H1 (cell line): ENCODE measurements around the gene RUVBL1. TPM values are rescaled to one million over a fixed set of nuclear protein-coding genes. Genes with fewer than 3 reads are reported as not detected.

Experiments
- CTCF ChIA-PET: fragments of 300-600 bp; sonication (Branson Sonifier 250); formaldehyde crosslinking; loops from one replicate; lab custom pipeline; 2021; ENCODE audit not compliant: partially characterized antibody; lab: Charles Lee
- POLR2A ChIA-PET: fragments of 300-600 bp; sonication (Branson Sonifier 250); formaldehyde crosslinking; loops from one replicate; lab custom pipeline; 2021; ENCODE audit warnings: inconsistent platforms; ENCODE audit not compliant: partially characterized antibody; lab: Charles Lee
- DNase-seq, 2 experiments: peaks; one replicate each; pipeline versions ENCODE4 v3.0.0 to v3.0.0-alpha.2; 2010 to 2022; ENCODE audit warnings: low spot score in 2 of 2, low read depth in 1 of 2, mixed read lengths in 1 of 2
- FAIRE-seq: peaks from 2 replicates; lab custom pipeline; 2011; peaks lifted over from hg19 to GRCh38; lab: Jason Lieb, UNC
- H2AFZ ChIP-seq: 2 replicates; pipeline ENCODE4 v1.8.1; 2012; ENCODE audit warnings: low read length, inconsistent platforms
- H2AK5ac ChIP-seq: 2 replicates; pipeline ENCODE4 v1.6.1; 2013; ENCODE audit warnings: low read depth, low read length
- H2BK120ac ChIP-seq: replicated peaks from 2 replicates; pipeline ENCODE3; 2013; ENCODE audit warnings: low read depth, low read length, inconsistent platforms
- H2BK12ac ChIP-seq: 2 replicates; pipeline ENCODE4 v1.6.1; 2013; ENCODE audit warnings: low read depth, low read length
- H2BK15ac ChIP-seq: 2 replicates; pipeline ENCODE4 v1.6.1; 2013; ENCODE audit warnings: low read length
- H2BK20ac ChIP-seq: 2 replicates; pipeline ENCODE4 v1.6.1; 2013; ENCODE audit warnings: low read length
- H2BK5ac ChIP-seq: 2 replicates; pipeline ENCODE4 v1.6.1; 2013; ENCODE audit warnings: low read depth, low read length
- H3K14ac ChIP-seq: 2 replicates; pipeline ENCODE4 v1.6.1; 2013; ENCODE audit warnings: inconsistent platforms; ENCODE audit not compliant: insufficient read length
- H3K18ac ChIP-seq: 2 replicates; pipeline ENCODE4 v1.6.1; 2013; ENCODE audit warnings: low read length; ENCODE audit errors: extremely low read depth
- H3K23ac ChIP-seq: 2 replicates; pipeline ENCODE4 v1.6.1; 2013; ENCODE audit warnings: inconsistent platforms; ENCODE audit not compliant: insufficient read length
- H3K23me2 ChIP-seq: 2 replicates; pipeline ENCODE4 v1.6.1; 2013; ENCODE audit warnings: low read depth, low read length
- H3K27ac ChIP-seq: 2 replicates; pipeline ENCODE4 v1.6.1; 2011; ENCODE audit warnings: low read depth, low read length, inconsistent platforms
- H3K27me3 ChIP-seq, 4 experiments: replicated peaks in 1 of 4; 1 replicate in 1 of 4; 2 replicates in 3 of 4; pipeline versions ENCODE4 v1.6.1 to v1.8.1; 2011 to 2013; ENCODE audit warnings: low read length in 3 of 4, mild to moderate bottlenecking in 3 of 4, inconsistent platforms in 2 of 4, mixed read lengths in 2 of 4, moderate library complexity in 1 of 4; ENCODE audit not compliant: control insufficient read depth in 3 of 4, insufficient read depth in 3 of 4; ENCODE audit errors: extremely low read depth in 1 of 4
- H3K36me3 ChIP-seq, 4 experiments: 2 replicates each; pipeline versions ENCODE4 v1.6.1 to v1.8.1; 2011 to 2013; ENCODE audit warnings: mild to moderate bottlenecking in 4 of 4, low read length in 3 of 4, moderate library complexity in 2 of 4, control low read depth in 1 of 4, inconsistent platforms in 1 of 4; ENCODE audit not compliant: insufficient read depth in 4 of 4, control insufficient read depth in 2 of 4
- H3K4ac ChIP-seq: replicated peaks from 2 replicates; pipeline ENCODE3; 2013; ENCODE audit warnings: low read length, low read depth, mixed read lengths, inconsistent platforms; ENCODE audit not compliant: insufficient read length
- H3K4me1 ChIP-seq, 4 experiments: replicated peaks in 1 of 4; 1 replicate in 1 of 4; 2 replicates in 3 of 4; pipeline versions ENCODE4 v1.6.1 to v1.8.1; 2011 to 2013; ENCODE audit warnings: low read length in 3 of 4, inconsistent platforms in 2 of 4, mixed read lengths in 1 of 4; ENCODE audit not compliant: insufficient read depth in 4 of 4, control insufficient read depth in 3 of 4
- H3K4me2 ChIP-seq, 2 experiments: 2 replicates each; pipeline versions ENCODE4 v1.6.1 to v1.8.1; 2011 to 2013; ENCODE audit warnings: low read depth in 2 of 2, low read length in 2 of 2, control low read depth in 1 of 2, inconsistent platforms in 1 of 2, mild to moderate bottlenecking in 1 of 2; ENCODE audit not compliant: insufficient read depth in 1 of 2
- H3K4me3 ChIP-seq, 4 experiments: fragments of 200-600, 300-600 bp in 1 of 4; sonication (generic), shearing (Covaris generic), sonication (Bioruptor Twin) in 1 of 4; 2 replicates each; pipeline versions ENCODE4 v1.5.1 to v1.8.1; 2011 to 2016; ENCODE audit warnings: low read length in 4 of 4, low read depth in 3 of 4, control low read depth in 2 of 4, inconsistent platforms in 2 of 4, mild to moderate bottlenecking in 2 of 4, mixed read lengths in 1 of 4, moderate library complexity in 1 of 4; ENCODE audit not compliant: insufficient read depth in 2 of 4; ENCODE audit errors: extremely low read depth in 1 of 4
- H3K56ac ChIP-seq: replicated peaks from 2 replicates; pipeline ENCODE3; 2013; ENCODE audit warnings: low read depth, mild to moderate bottlenecking, mixed read lengths, low read length, inconsistent platforms; ENCODE audit not compliant: insufficient read length
- H3K79me1 ChIP-seq: 2 replicates; pipeline ENCODE4 v1.6.1; 2013; ENCODE audit warnings: low read depth, low read length, control low read depth
- H3K79me2 ChIP-seq, 2 experiments: 2 replicates each; pipeline versions ENCODE4 v1.6.1 to v1.8.1; 2012 to 2013; ENCODE audit warnings: low read length in 2 of 2, mild to moderate bottlenecking in 2 of 2, inconsistent platforms in 1 of 2; ENCODE audit not compliant: insufficient read depth in 2 of 2, control insufficient read depth in 1 of 2
- H3K9ac ChIP-seq, 4 experiments: replicated peaks in 1 of 4; 1 replicate in 1 of 4; 2 replicates in 3 of 4; pipeline versions ENCODE4 v1.6.1 to v1.8.1; 2011 to 2013; ENCODE audit warnings: low read depth in 3 of 4, low read length in 3 of 4, control low read depth in 2 of 4, mild to moderate bottlenecking in 2 of 4, moderate library complexity in 2 of 4, inconsistent platforms in 1 of 4; ENCODE audit errors: extremely low read depth in 1 of 4
- H3K9me3 ChIP-seq, 2 experiments: 2 replicates each; pipeline versions ENCODE4 v1.6.1 to v1.8.1; 2012 to 2013; ENCODE audit warnings: mild to moderate bottlenecking in 2 of 2, moderate library complexity in 2 of 2, control low read depth in 1 of 2, inconsistent platforms in 1 of 2, low read depth in 1 of 2, low read length in 1 of 2, mixed read lengths in 1 of 2; ENCODE audit not compliant: insufficient read depth in 2 of 2
- H4K20me1 ChIP-seq, 2 experiments: replicated peaks in 1 of 2; 2 replicates each; pipeline versions ENCODE3 to v1.8.1; 2011 to 2013; ENCODE audit warnings: inconsistent platforms in 2 of 2, low read length in 2 of 2, mild to moderate bottlenecking in 1 of 2; ENCODE audit not compliant: insufficient read depth in 2 of 2, control insufficient read depth in 1 of 2
- H4K5ac ChIP-seq: 2 replicates; pipeline ENCODE4 v1.6.1; 2013; ENCODE audit warnings: low read length, low read depth, mixed read lengths, inconsistent platforms; ENCODE audit not compliant: insufficient read length
- H4K8ac ChIP-seq: 2 replicates; pipeline ENCODE4 v1.8.0; 2013; ENCODE audit warnings: mild to moderate bottlenecking, moderate library complexity, low read length, inconsistent platforms; ENCODE audit not compliant: insufficient read depth; ENCODE audit errors: extremely low read depth
- H4K91ac ChIP-seq: replicated peaks from 2 replicates; pipeline ENCODE3; 2013; ENCODE audit warnings: low read length, mixed read lengths, inconsistent platforms; ENCODE audit not compliant: insufficient read length
- EZH2 ChIP-seq: fragments of 200-600 bp; sonication (generic); IDR thresholded peaks from 2 replicates; pipeline ENCODE4 v1.7.1; 2012; ENCODE audit warnings: low read depth, mild to moderate bottlenecking, moderate library complexity, low read length, inconsistent platforms; ENCODE audit not compliant: severe bottlenecking
- RAD21 ChIP-seq, 2 experiments: IDR thresholded peaks in 1 of 2; conservative IDR thresholded peaks in 1 of 2; 2 replicates each; pipeline ENCODE4 v1.6.1; 2011; ENCODE audit warnings: low read depth in 2 of 2, low read length in 2 of 2, improper control_type of control experiment in 1 of 2, inconsistent platforms in 1 of 2, mild to moderate bottlenecking in 1 of 2, moderate library complexity in 1 of 2
- TAF1 ChIP-seq: IDR thresholded peaks from 2 replicates; pipeline ENCODE4 v1.6.1; 2011; ENCODE audit warnings: mild to moderate bottlenecking, low read depth, low read length
- WGBS, 2 experiments: shearing (Covaris generic) in 1 of 2; methylation state at CpG; one replicate each; pipeline versions ENCODE4 v1.1.6 to v1.1.7; 2013 to 2015; ENCODE audit warnings: low lambda C conversion rate in 2 of 2, mixed read lengths in 2 of 2, inconsistent platforms in 1 of 2, low coverage in 1 of 2, missing lambda C conversion rate in 1 of 2; ENCODE audit not compliant: insufficient replicate concordance in 2 of 2, insufficient coverage in 1 of 2, insufficient read length in 1 of 2; ENCODE audit errors: extremely low coverage in 1 of 2, missing lambda C conversion rate in 1 of 2; 5-methylcytosine and 5-hydroxymethylcytosine counted together
- polyA plus RNA-seq, 7 experiments: library from polyadenylated mRNA; depleted of rRNA in 3 of 7; stranded (reverse) in 5 of 7; unstranded in 2 of 7; fragments of >200 nt in 5 of 7; fragments of 200-250 nt in 2 of 7; gene quantifications; 1 replicate in 5 of 7; 2 replicates in 1 of 7; 4 replicates in 1 of 7; pipeline versions ENCODE4 v1.2.1 to v1.2.3, GENCODE V29; 2011 to 2013; ENCODE audit warnings: missing spikeins in 2 of 7, mixed read lengths in 2 of 7
- total RNA-seq: library from RNA; stranded (reverse); fragmentation: NEBNext Ultra II Directional; extraction: Animal tissue kit (Norgen Biotek cat#: 25700); gene quantifications from 2 replicates; pipeline ENCODE4 v1.2.1, GENCODE V29; 2021
- TF ChIP-seq, protein P1 (sequence below): IDR thresholded peaks from 2 replicates; pipeline ENCODE4 v1.6.1; 2012; ENCODE audit warnings: inconsistent platforms
- TF ChIP-seq, protein P2 (sequence below), 3 experiments: IDR thresholded peaks; 1 replicate in 2 of 3; 2 replicates in 1 of 3; pipeline versions ENCODE4 v1.5.1 to v1.6.1; 2011; ENCODE audit warnings: low read length in 3 of 3, mild to moderate bottlenecking in 3 of 3, inconsistent platforms in 2 of 3, low read depth in 1 of 3, moderate library complexity in 1 of 3; ENCODE audit not compliant: insufficient read depth in 1 of 3; ENCODE audit errors: control extremely low read depth in 1 of 3

Gene RUVBL1
- total and polyA plus RNA-seq, 2 of the 8 experiments (the other 6 are each of a cell fraction or from before 2014, with no cell fraction given) = 112 to 135 TPM

DNA sequence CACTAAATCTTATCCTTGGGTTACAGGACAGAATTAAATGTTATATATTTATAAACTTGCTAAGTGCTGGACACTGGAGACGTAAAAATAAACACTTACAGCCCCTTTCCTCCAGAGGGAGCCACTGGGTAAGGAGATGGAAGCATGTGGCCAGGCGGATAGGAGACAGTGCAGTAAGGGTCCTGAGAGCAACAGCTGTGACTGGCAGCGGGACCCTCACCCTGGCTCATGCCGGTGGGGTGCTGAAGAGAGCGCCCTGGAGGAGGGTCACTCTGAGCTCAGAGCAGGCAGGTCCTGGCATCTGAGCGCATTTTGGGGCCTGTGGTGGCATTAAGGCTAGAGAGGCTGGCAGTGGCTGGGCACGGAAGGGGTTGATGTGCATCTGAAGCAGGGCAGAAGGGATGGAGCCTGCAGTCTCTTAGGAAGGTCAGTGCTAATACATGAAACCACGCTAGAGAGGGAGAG lies 55.4 kb downstream of the RUVBL1 start:
- H3K4me2 ChIP-seq = no peak overlapping the region
- H2BK15ac ChIP-seq = no peak overlapping the region
- H3K79me2 ChIP-seq = no peaks in the 10 kb centered on the region
- ChIA-PET POLR2A (interaction anchor here (0.6 to 1.2 kb wide), 2 partner anchors 64 to 1099 kb away, joined by 3 read pairs; no protein-coding TSS in a partner anchor), CTCF (interaction anchor here (0.8 to 7.1 kb wide), 20 partner anchors 8 to 376 kb away, joined by 3 to 62 read pairs (median 3); partner anchors contain the start of gene SEC61A1)
- H3K79me1 ChIP-seq = peaks cover 4% of the 10 kb centered on the region; the same call in 1 of the 2 replicates
- DNase-seq (peak in 1 of 2 experiments; percentile 58), FAIRE-seq (no peak)
- no peak overlapping the region for H3K4ac ChIP-seq
- H4K20me1 ChIP-seq = peaks cover 9 to 20% of the 10 kb centered on the region in 2 experiments
- no peak overlapping the region for H2AFZ ChIP-seq
- no peak overlapping the region for H4K91ac ChIP-seq
- no peak overlapping the region for H3K9ac ChIP-seq
- H3K36me3 ChIP-seq = peaks cover 44 to 89% (median 79%) of the 10 kb centered on the region in 4 experiments
- peak overlapping the region; percentile 53; the same call in 1 of the 2 replicates for H4K8ac ChIP-seq
- no peaks in the 10 kb centered on the region for H3K4me1 ChIP-seq
- no peaks in the 10 kb centered on the region for H3K27me3 ChIP-seq
- no peak overlapping the region for H3K14ac ChIP-seq
- H3K23me2 ChIP-seq = no peaks in the 10 kb centered on the region
- no peak overlapping the region for H3K56ac ChIP-seq
- no peak overlapping the region for H4K5ac ChIP-seq
- H2BK5ac ChIP-seq = no peak overlapping the region
- no peak overlapping the region for H3K23ac ChIP-seq
- 83% methylated on average over 8 of the region's 8 CpGs; no CpG with 5 or more reads in 1 of the 2 experiments for WGBS, 2 experiments
- H3K9me3 ChIP-seq = no peaks in the 10 kb centered on the region
- no peak overlapping the region for H3K27ac ChIP-seq
- no peak overlapping the region for H2AK5ac ChIP-seq
- H2BK120ac ChIP-seq = no peak overlapping the region
- H3K18ac ChIP-seq = no peak overlapping the region
- H2BK12ac ChIP-seq = no peak overlapping the region
- TF ChIP-seq, protein P1, sequence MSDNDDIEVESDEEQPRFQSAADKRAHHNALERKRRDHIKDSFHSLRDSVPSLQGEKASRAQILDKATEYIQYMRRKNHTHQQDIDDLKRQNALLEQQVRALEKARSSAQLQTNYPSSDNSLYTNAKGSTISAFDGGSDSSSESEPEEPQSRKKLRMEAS = peak; percentile 73
- TF ChIP-seq EZH2 = no peak
- TF ChIP-seq, protein P2, sequence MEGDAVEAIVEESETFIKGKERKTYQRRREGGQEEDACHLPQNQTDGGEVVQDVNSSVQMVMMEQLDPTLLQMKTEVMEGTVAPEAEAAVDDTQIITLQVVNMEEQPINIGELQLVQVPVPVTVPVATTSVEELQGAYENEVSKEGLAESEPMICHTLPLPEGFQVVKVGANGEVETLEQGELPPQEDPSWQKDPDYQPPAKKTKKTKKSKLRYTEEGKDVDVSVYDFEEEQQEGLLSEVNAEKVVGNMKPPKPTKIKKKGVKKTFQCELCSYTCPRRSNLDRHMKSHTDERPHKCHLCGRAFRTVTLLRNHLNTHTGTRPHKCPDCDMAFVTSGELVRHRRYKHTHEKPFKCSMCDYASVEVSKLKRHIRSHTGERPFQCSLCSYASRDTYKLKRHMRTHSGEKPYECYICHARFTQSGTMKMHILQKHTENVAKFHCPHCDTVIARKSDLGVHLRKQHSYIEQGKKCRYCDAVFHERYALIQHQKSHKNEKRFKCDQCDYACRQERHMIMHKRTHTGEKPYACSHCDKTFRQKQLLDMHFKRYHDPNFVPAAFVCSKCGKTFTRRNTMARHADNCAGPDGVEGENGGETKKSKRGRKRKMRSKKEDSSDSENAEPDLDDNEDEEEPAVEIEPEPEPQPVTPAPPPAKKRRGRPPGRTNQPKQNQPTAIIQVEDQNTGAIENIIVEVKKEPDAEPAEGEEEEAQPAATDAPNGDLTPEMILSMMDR (IDR thresholded peaks at IDR 0.05; ENCODE audit: control extremely low read depth in 1 of 3, insufficient read depth in 1 of 3, low read depth in 1 of 3, low read length in 3 of 3) = peak in 2 of 3 experiments; percentile 64 to 72; a peak in 3 of 4 replicates
- TF ChIP-seq TAF1 = no peak
- peak; percentile 49 to 59 for TF ChIP-seq RAD21 (IDR thresholded peaks at IDR 0.05 in 1 of 2, conservative IDR thresholded peaks at IDR 0.05 in 1 of 2; ENCODE audit: low read depth in 2 of 2, low read length in 2 of 2)
- TF ChIP-seq, all 59 proteins: peak for 3
- Histone ChIP-seq H3K4me3 (no peak overlapping the region), H2BK20ac (no peak overlapping the region)
